SK-N-MC (cell line): ENCODE data around the gene TRIM6.

Source experiments
- EZH2 ChIP-seq: fragments of 200-600 bp; sonication (generic); IDR thresholded peaks from one replicate; pipeline ENCODE4 v1.6.1; 2017; ENCODE audit warnings: antibody characterized with exemption
- POLR2AphosphoS5 ChIP-seq: IDR thresholded peaks from 2 replicates; pipeline ENCODE4 v1.6.1; 2012; ENCODE audit warnings: mild to moderate bottlenecking, low read depth, low read length, borderline replicate concordance

DNA sequence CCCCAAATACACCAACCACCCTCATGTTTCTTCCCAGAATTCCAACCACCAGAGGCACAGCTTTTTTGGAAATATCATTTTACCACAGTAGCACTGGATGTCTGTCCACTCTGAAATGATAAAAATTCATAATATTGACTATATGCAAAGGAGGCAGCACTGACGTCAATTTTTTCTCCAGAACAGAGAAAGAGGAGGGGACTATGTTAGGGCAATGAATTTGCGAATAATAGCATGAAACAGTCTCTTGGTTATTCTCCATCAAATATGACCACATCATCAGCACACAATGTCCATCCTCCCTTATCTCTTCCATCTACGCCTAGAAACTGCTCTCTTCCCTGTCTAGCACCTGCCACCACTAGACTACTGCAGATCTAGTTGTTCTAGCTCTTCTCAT, 49.7 kb downstream of the TRIM6 start:
- TF ChIP-seq POLR2AphosphoS5 (no peak), EZH2 (no peak)
